Peyer's patch (tissue), 4 donors: ENCODE results near the gene USH2A.

ENCODE experiments used
- CTCF ChIP-seq, 6 experiments: fragments of 450-650 bp in 4 of 6; fragments of 200-600 bp in 2 of 6; sonication (generic) in 1 of 6; IDR thresholded peaks; one replicate each; pipeline ENCODE4 v1.5.1; 2017 to 2019; ENCODE audit warnings: antibody characterized with exemption in 6 of 6, mild to moderate bottlenecking in 3 of 6, moderate library complexity in 1 of 6
- POLR2A ChIP-seq, 2 donors: fragments of 450-650 bp; IDR thresholded peaks; one replicate each; pipeline ENCODE4 v1.5.1; 2017; ENCODE audit warnings: antibody characterized with exemption in 2 of 2, mild to moderate bottlenecking in 2 of 2, moderate library complexity in 2 of 2

GRCh38 chr1:216119600-216119999 is 303.6 kb downstream of the USH2A start:
- TF ChIP-seq CTCF (IDR thresholded peaks at IDR 0.05) (peak in 4 of 6 experiments; percentile 15 to 47 (median 43)), POLR2A (IDR thresholded peaks at IDR 0.05) (no peak)
